HepG2 (cell line): ENCODE measurements around the gene UBTD1. TPM values are rescaled to one million over a fixed set of nuclear protein-coding genes. Genes with fewer than 3 reads are reported as not detected.

Experiments used
- ATAC-seq: fragments of 200-7000 bp; cut with Tn5 transposase; 3 replicates; pipeline ENCODE4 v1.9.1; 2020; ENCODE audit warnings: mild to moderate bottlenecking, moderate library complexity
- BruUV-seq: library from RNA; stranded (reverse); fragments of 400-500 nt; replicated peaks from 2 replicates; lab custom pipeline; 2021; lab: Mats Ljungman, UMichigan
- CTCF ChIA-PET: fragments of 300-600 bp; formaldehyde crosslinking; extraction: SDS; loops from one replicate; lab custom pipeline; 2021; ENCODE audit warnings: low total read pairs, inconsistent platforms, low intra/inter-chr PET ratio; lab: Yijun Ruan, JAX
- POLR2A ChIA-PET: fragments of 350-600 bp; sonication (Branson Sonifier 250); formaldehyde crosslinking; loops from one replicate; lab custom pipeline; 2020; ENCODE audit warnings: antibody characterized with exemption, inconsistent platforms; lab: Yijun Ruan, JAX
- DNase-seq: peaks from one replicate; pipeline ENCODE4 v3.0.0-alpha.2; 2015; ENCODE audit warnings: low spot score
- FAIRE-seq: peaks from 3 replicates; lab custom pipeline; 2011; peaks lifted over from hg19 to GRCh38; lab: Jason Lieb, UNC
- H2AFZ ChIP-seq: one replicate; pipeline ENCODE4 v1.6.1; 2011; ENCODE audit warnings: low read length, inconsistent platforms
- H3K27ac ChIP-seq: fragments of 300-600 bp; 3 replicates; pipeline ENCODE4 v1.8.0; 2011; ENCODE audit warnings: mixed run types, mild to moderate bottlenecking, mixed read lengths, low read length, inconsistent platforms; ENCODE audit not compliant: insufficient read depth; ENCODE audit errors: extremely low read length
- H3K27me3 ChIP-seq, 2 experiments: fragments of 200-600 bp in 1 of 2; 2 replicates in 1 of 2; 3 replicates in 1 of 2; pipeline versions ENCODE4 v1.6.0 to v1.8.0; 2011; ENCODE audit warnings: low read length in 2 of 2, mild to moderate bottlenecking in 2 of 2, moderate library complexity in 2 of 2, inconsistent platforms in 1 of 2; ENCODE audit not compliant: insufficient read depth in 2 of 2, control insufficient read depth in 1 of 2
- H3K36me3 ChIP-seq, 2 experiments: fragments of 200-600 bp in 1 of 2; replicated peaks in 1 of 2; 2 replicates in 1 of 2; 3 replicates in 1 of 2; pipeline versions ENCODE4 v1.5.1 to v1.8.0; 2011; ENCODE audit warnings: low read length in 2 of 2, inconsistent platforms in 1 of 2; ENCODE audit not compliant: insufficient read depth in 2 of 2, control insufficient read depth in 1 of 2
- H3K4me1 ChIP-seq: 2 replicates; pipeline ENCODE4 v1.5.1; 2012; ENCODE audit warnings: low read length, inconsistent platforms; ENCODE audit not compliant: insufficient read depth
- H3K4me2 ChIP-seq: 2 replicates; pipeline ENCODE4 v1.6.0; 2011; ENCODE audit warnings: low read depth, low read length, inconsistent platforms
- H3K4me3 ChIP-seq, 3 experiments: fragments of 200-600 bp in 1 of 3; sonication (generic), shearing (Covaris generic) in 1 of 3; replicated peaks in 1 of 3; 2 replicates each; pipeline ENCODE4 v1.5.1; 2011 to 2016; ENCODE audit warnings: low read length in 3 of 3, inconsistent platforms in 2 of 3, low read depth in 2 of 3, mild to moderate bottlenecking in 2 of 3, control low read depth in 1 of 3, mixed read lengths in 1 of 3; ENCODE audit not compliant: insufficient read depth in 1 of 3
- H3K79me2 ChIP-seq: one replicate; pipeline ENCODE4 v1.6.1; 2011; ENCODE audit warnings: low read length, inconsistent platforms; ENCODE audit not compliant: insufficient read depth
- H3K9ac ChIP-seq: 2 replicates; pipeline ENCODE4 v1.6.0; 2011; ENCODE audit warnings: mild to moderate bottlenecking, low read depth, low read length, inconsistent platforms; ENCODE audit not compliant: insufficient read depth
- H3K9me3 ChIP-seq: 2 replicates; pipeline ENCODE4 v1.5.1; 2012; ENCODE audit warnings: mild to moderate bottlenecking, low read length
- H4K20me1 ChIP-seq: 2 replicates; pipeline ENCODE4 v1.6.0; 2011; ENCODE audit warnings: inconsistent platforms, mild to moderate bottlenecking, low read length, moderate library complexity; ENCODE audit not compliant: insufficient read depth
- GLI4 ChIP-seq: sonication (generic); formaldehyde crosslinking; IDR thresholded peaks from 2 replicates; pipeline ENCODE4 v1.5.1; 2020; ENCODE audit warnings: missing genetic modification reagents, mild to moderate bottlenecking, moderate library complexity, borderline replicate concordance
- GTF2F1 ChIP-seq: fragments of 150-350 bp; IDR thresholded peaks from 2 replicates; pipeline ENCODE4 v1.6.1; 2014; ENCODE audit warnings: low read length
- PAWR ChIP-seq: sonication (generic); formaldehyde crosslinking; IDR thresholded peaks from 2 replicates; pipeline ENCODE4 v1.4.0; 2020; ENCODE audit warnings: missing genetic modification reagents, mild to moderate bottlenecking, borderline replicate concordance
- PCBP1 ChIP-seq: fragments of 200-400 bp; formaldehyde crosslinking; IDR thresholded peaks from 2 replicates; pipeline ENCODE4 v1.6.1; 2017; ENCODE audit warnings: mild to moderate bottlenecking, low read depth, low read length, borderline replicate concordance
- TBX2 ChIP-seq: sonication (generic); formaldehyde crosslinking; IDR thresholded peaks from 2 replicates; pipeline ENCODE4 v1.5.0; 2020; ENCODE audit warnings: missing genetic modification reagents, mild to moderate bottlenecking, borderline replicate concordance
- YEATS4 ChIP-seq: sonication (generic); formaldehyde crosslinking; IDR thresholded peaks from 2 replicates; pipeline ENCODE4 v1.4.0; 2020; ENCODE audit warnings: missing genetic modification reagents, borderline replicate concordance
- ZNF589 ChIP-seq: sonication (generic); formaldehyde crosslinking; conservative IDR thresholded peaks from 2 replicates; pipeline ENCODE4 v1.8.0; 2022; ENCODE audit warnings: mild to moderate bottlenecking, moderate library complexity, missing genetic modification reagents
- ZNF607 ChIP-seq: sonication (generic); formaldehyde crosslinking; IDR thresholded peaks from 2 replicates; pipeline ENCODE4 v1.5.1; 2020; ENCODE audit warnings: missing genetic modification reagents, mild to moderate bottlenecking, borderline replicate concordance
- WGBS: methylation state at CpG from one replicate; pipeline ENCODE4 v1.1.6; 2017; ENCODE audit warnings: low lambda C conversion rate; 5-methylcytosine and 5-hydroxymethylcytosine counted together
- in situ Hi-C: cut with HindIII; loops from 2 replicates; pipeline ENCODE4 v1.10.0; 2017; ENCODE audit warnings: low pct_unique_long_range_greater_than_20kb; ENCODE audit not compliant: extremely low pct_ligation_motif_present
- intact Hi-C: fragments of 100-400 bp; cut with micrococcal nuclease; formaldehyde crosslinking; loops from one replicate; pipeline ENCODE4 v1.10.0; 2022; ENCODE audit not compliant: unreplicated experiment
- polyA plus RNA-seq, 8 experiments: library from polyadenylated mRNA; depleted of rRNA in 3 of 8; stranded (reverse) in 7 of 8; unstranded in 1 of 8; fragments of >200 nt; fragmentation: Illumina TruSeq in 4 of 8; extraction: Trizol in 4 of 8; gene quantifications; 2 replicates each; pipeline versions ENCODE4 v1.2.1 to v1.2.3, GENCODE V29; 2011 to 2016; ENCODE audit warnings: low read depth in 4 of 8, missing spikeins in 1 of 8, mixed read lengths in 1 of 8; ENCODE audit not compliant: insufficient read depth in 1 of 8
- total RNA-seq, 5 experiments: library from RNA; depleted of rRNA; stranded (reverse); fragments of >200 nt; fragmentation: Illumina TruSeq; extraction: Trizol; gene quantifications; 2 replicates each; pipeline ENCODE4 v1.2.3, GENCODE V29; 2016; ENCODE audit warnings: low read depth in 1 of 5
- TF ChIP-seq, protein P1 (sequence below): IDR thresholded peaks from 2 replicates; pipeline ENCODE4 v1.6.1; 2012; ENCODE audit warnings: low read depth, low read length, improper control_type of control experiment
- TF ChIP-seq, protein P2 (sequence below): sonication (generic); formaldehyde crosslinking; IDR thresholded peaks from 2 replicates; pipeline ENCODE4 v1.4.0; 2020; ENCODE audit warnings: missing genetic modification reagents
- TF ChIP-seq, protein P3 (sequence below): sonication (generic); formaldehyde crosslinking; IDR thresholded peaks from 2 replicates; pipeline ENCODE4 v1.5.0; 2020; ENCODE audit warnings: mild to moderate bottlenecking, missing genetic modification reagents, borderline replicate concordance
- TF ChIP-seq, protein P4 (sequence below): sonication (generic); formaldehyde crosslinking; IDR thresholded peaks from 2 replicates; pipeline ENCODE4 v1.4.0; 2020; ENCODE audit warnings: mild to moderate bottlenecking, missing genetic modification reagents, borderline replicate concordance
- TF ChIP-seq, protein P5 (sequence below): sonication (generic); formaldehyde crosslinking; conservative IDR thresholded peaks from 2 replicates; pipeline ENCODE4 v1.4.0; 2020; ENCODE audit warnings: missing genetic modification reagents

Gene UBTD1
- total and polyA plus RNA-seq, 2 of the 13 experiments (the other 11 are each of a cell fraction or from before 2014, with no cell fraction given) = 7.9 to 10.0 TPM

DNA sequence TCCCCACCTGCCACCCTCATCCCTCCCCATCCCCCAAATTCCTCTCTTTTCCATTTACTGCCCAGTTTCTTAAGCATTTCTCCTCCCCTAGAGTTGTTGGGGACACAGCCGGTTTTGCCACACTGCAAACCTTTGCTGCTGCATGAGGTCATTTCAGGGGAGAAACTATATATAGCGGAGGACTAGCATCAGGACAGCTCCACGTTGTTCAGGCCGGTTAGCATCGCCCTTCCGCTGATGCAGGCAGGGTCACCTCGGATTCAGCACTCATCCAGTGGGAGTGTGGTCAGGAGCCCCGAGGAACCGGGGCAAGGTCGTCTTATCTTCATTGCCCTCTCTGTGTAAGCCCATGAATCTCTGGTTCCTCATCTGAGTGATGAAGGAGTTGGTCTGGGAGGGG, 15.6 kb downstream of the UBTD1 start:
- intact Hi-C loops (no loop called here), in situ Hi-C loops (no loop called here)
- Histone ChIP-seq H4K20me1 (no peaks in the 10 kb centered on the region; the same call in 1 of the 2 replicates), H3K9me3 (no peaks in the 10 kb centered on the region), H3K9ac (no peak overlapping the region), H3K4me3 (no peak overlapping the region), H3K27me3 (no peaks in the 10 kb centered on the region), H3K79me2 (no peaks in the 10 kb centered on the region), H3K4me2 (no peak overlapping the region), H3K27ac (no peak overlapping the region), H3K36me3 (no peaks in the 10 kb centered on the region; a peak in 1 of 5 replicates), H2AFZ (no peak overlapping the region), H3K4me1 (peaks cover 14% of the 10 kb centered on the region)
- FAIRE-seq (no peak), ATAC-seq (no peak), DNase-seq (no peak)
- WGBS = 87% methylated on average over 10 of the region's 10 CpGs
- TF ChIP-seq, protein P1, sequence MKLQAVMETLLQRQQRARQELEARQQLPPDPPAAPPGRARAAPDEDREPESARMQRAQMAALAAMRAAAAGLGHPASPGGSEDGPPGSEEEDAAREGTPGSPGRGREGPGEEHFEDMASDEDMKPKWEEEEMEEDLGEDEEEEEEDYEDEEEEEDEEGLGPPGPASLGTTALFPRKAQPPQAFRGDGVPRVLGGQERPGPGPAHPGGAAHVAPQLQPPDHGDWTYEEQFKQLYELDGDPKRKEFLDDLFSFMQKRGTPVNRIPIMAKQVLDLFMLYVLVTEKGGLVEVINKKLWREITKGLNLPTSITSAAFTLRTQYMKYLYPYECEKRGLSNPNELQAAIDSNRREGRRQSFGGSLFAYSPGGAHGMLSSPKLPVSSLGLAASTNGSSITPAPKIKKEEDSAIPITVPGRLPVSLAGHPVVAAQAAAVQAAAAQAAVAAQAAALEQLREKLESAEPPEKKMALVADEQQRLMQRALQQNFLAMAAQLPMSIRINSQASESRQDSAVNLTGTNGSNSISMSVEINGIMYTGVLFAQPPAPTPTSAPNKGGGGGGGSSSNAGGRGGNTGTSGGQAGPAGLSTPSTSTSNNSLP = no peak
- TF ChIP-seq, protein P2, sequence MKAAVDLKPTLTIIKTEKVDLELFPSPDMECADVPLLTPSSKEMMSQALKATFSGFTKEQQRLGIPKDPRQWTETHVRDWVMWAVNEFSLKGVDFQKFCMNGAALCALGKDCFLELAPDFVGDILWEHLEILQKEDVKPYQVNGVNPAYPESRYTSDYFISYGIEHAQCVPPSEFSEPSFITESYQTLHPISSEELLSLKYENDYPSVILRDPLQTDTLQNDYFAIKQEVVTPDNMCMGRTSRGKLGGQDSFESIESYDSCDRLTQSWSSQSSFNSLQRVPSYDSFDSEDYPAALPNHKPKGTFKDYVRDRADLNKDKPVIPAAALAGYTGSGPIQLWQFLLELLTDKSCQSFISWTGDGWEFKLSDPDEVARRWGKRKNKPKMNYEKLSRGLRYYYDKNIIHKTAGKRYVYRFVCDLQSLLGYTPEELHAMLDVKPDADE (CRISPR knock-in tag) = no peak
- TF ChIP-seq, protein P3, sequence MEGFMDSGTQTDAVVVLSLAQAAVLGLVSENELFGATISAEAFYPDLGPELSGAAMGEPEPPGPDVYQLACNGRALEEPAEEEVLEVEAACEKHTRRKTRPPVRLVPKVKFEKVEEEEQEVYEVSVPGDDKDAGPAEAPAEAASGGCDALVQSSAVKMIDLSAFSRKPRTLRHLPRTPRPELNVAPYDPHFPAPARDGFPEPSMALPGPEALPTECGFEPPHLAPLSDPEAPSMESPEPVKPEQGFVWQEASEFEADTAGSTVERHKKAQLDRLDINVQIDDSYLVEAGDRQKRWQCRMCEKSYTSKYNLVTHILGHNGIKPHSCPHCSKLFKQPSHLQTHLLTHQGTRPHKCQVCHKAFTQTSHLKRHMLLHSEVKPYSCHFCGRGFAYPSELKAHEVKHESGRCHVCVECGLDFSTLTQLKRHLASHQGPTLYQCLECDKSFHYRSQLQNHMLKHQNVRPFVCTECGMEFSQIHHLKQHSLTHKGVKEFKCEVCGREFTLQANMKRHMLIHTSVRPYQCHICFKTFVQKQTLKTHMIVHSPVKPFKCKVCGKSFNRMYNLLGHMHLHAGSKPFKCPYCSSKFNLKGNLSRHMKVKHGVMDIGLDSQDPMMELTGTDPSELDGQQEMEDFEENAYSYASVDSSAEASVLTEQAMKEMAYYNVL (CRISPR knock-in tag) = no peak
- no peak for TF ChIP-seq TBX2 (CRISPR knock-in tag)
- TF ChIP-seq ZNF607 = no peak
- TF ChIP-seq PAWR (CRISPR knock-in tag) = no peak
- TF ChIP-seq ZNF589 (CRISPR knock-in tag) = no peak
- TF ChIP-seq, protein P4, sequence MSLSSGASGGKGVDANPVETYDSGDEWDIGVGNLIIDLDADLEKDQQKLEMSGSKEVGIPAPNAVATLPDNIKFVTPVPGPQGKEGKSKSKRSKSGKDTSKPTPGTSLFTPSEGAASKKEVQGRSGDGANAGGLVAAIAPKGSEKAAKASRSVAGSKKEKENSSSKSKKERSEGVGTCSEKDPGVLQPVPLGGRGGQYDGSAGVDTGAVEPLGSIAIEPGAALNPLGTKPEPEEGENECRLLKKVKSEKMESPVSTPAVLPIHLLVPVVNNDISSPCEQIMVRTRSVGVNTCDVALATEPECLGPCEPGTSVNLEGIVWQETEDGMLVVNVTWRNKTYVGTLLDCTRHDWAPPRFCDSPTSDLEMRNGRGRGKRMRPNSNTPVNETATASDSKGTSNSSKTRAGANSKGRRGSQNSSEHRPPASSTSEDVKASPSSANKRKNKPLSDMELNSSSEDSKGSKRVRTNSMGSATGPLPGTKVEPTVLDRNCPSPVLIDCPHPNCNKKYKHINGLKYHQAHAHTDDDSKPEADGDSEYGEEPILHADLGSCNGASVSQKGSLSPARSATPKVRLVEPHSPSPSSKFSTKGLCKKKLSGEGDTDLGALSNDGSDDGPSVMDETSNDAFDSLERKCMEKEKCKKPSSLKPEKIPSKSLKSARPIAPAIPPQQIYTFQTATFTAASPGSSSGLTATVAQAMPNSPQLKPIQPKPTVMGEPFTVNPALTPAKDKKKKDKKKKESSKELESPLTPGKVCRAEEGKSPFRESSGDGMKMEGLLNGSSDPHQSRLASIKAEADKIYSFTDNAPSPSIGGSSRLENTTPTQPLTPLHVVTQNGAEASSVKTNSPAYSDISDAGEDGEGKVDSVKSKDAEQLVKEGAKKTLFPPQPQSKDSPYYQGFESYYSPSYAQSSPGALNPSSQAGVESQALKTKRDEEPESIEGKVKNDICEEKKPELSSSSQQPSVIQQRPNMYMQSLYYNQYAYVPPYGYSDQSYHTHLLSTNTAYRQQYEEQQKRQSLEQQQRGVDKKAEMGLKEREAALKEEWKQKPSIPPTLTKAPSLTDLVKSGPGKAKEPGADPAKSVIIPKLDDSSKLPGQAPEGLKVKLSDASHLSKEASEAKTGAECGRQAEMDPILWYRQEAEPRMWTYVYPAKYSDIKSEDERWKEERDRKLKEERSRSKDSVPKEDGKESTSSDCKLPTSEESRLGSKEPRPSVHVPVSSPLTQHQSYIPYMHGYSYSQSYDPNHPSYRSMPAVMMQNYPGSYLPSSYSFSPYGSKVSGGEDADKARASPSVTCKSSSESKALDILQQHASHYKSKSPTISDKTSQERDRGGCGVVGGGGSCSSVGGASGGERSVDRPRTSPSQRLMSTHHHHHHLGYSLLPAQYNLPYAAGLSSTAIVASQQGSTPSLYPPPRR (CRISPR knock-in tag) = no peak
- TF ChIP-seq GTF2F1 = no peak
- TF ChIP-seq, protein P5, sequence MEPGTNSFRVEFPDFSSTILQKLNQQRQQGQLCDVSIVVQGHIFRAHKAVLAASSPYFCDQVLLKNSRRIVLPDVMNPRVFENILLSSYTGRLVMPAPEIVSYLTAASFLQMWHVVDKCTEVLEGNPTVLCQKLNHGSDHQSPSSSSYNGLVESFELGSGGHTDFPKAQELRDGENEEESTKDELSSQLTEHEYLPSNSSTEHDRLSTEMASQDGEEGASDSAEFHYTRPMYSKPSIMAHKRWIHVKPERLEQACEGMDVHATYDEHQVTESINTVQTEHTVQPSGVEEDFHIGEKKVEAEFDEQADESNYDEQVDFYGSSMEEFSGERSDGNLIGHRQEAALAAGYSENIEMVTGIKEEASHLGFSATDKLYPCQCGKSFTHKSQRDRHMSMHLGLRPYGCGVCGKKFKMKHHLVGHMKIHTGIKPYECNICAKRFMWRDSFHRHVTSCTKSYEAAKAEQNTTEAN = no peak
- no peak for TF ChIP-seq GLI4 (CRISPR knock-in tag)
- no peak for TF ChIP-seq PCBP1
- no peak for TF ChIP-seq YEATS4
- ChIA-PET POLR2A (interaction anchor here (2.1 kb wide), 1 partner anchor 15 kb away, joined by 5 read pairs; the partner anchor contains the start of gene UBTD1), CTCF (no interaction called here)
- BruUV-seq = no TSS peak
